GM12878 (cell line): ENCODE measurements around the gene GJA9. TPM values are rescaled to one million over a fixed set of nuclear protein-coding genes. Genes with fewer than 3 reads are reported as not detected.
"Not testable (repeated sequence)": the region's sequence is repeated elsewhere in the genome, so short reads cannot be mapped to it uniquely, and the experiment has no call there.

Experiments used
- ATAC-seq: fragments of 200-7000 bp; cut with Tn5 transposase; 3 replicates; pipeline ENCODE4 v1.9.1; 2020; ENCODE audit warnings: mild to moderate bottlenecking, moderate library complexity
- BruUV-seq: library from RNA; stranded (reverse); fragments of 400-500 nt; replicated peaks from 2 replicates; lab custom pipeline; 2021; lab: Mats Ljungman, UMichigan
- CTCF ChIA-PET: fragments of 300-600 bp; sonication (Branson Sonifier 250); formaldehyde crosslinking; extraction: SDS; loops from one replicate; lab custom pipeline; 2021; ENCODE audit warnings: inconsistent platforms; lab: Yijun Ruan, JAX
- POLR2A ChIA-PET: fragments of 350-600 bp; formaldehyde crosslinking; extraction: SDS; loops from one replicate; lab custom pipeline; 2021; ENCODE audit warnings: inconsistent platforms; lab: Charles Lee
- RAD21 ChIA-PET: fragments of 300-600 bp; sonication (Branson Sonifier 250); formaldehyde crosslinking; loops from one replicate; lab custom pipeline; 2023; ENCODE audit warnings: antibody characterized with exemption; ENCODE audit not compliant: unreplicated experiment; lab: Charles Lee
- SMC1A ChIA-PET: fragments of 300-600 bp; sonication (Branson Sonifier 250); formaldehyde crosslinking; loops from one replicate; lab custom pipeline; 2023; ENCODE audit not compliant: unreplicated experiment, uncharacterized antibody; lab: Charles Lee
- DNase-seq: peaks from one replicate; pipeline ENCODE4 v3.0.0-alpha.2; 2011; ENCODE audit warnings: low read depth, low spot score
- FAIRE-seq: peaks from 3 replicates; lab custom pipeline; 2011; peaks lifted over from hg19 to GRCh38; lab: Jason Lieb, UNC
- H2AFZ ChIP-seq: 2 replicates; pipeline ENCODE4 v1.6.0; 2011; ENCODE audit warnings: low read depth, low read length, control low read depth; ENCODE audit not compliant: control insufficient read depth
- H3K27ac ChIP-seq: 2 replicates; pipeline ENCODE4 v1.5.1; 2011; ENCODE audit warnings: control low read depth; ENCODE audit not compliant: control insufficient read depth, insufficient read depth
- H3K27me3 ChIP-seq, 2 experiments: replicated peaks in 1 of 2; 2 replicates each; pipeline versions ENCODE4 v1.6.0 to v1.6.1; 2011; ENCODE audit warnings: low read length in 1 of 2; ENCODE audit not compliant: control insufficient read depth in 2 of 2, insufficient read depth in 2 of 2
- H3K36me3 ChIP-seq, 2 experiments: 2 replicates each; pipeline ENCODE4 v1.5.1; 2011; ENCODE audit warnings: low read length in 1 of 2; ENCODE audit not compliant: control insufficient read depth in 2 of 2, insufficient read depth in 2 of 2
- H3K4me1 ChIP-seq: 2 replicates; pipeline ENCODE4 v1.6.1; 2011; ENCODE audit warnings: mild to moderate bottlenecking, low read length, moderate library complexity, mixed read lengths; ENCODE audit not compliant: control insufficient read depth, insufficient read depth
- H3K4me2 ChIP-seq: 2 replicates; pipeline ENCODE4 v1.6.0; 2011; ENCODE audit warnings: control low read depth; ENCODE audit not compliant: control insufficient read depth, insufficient read depth
- H3K4me3 ChIP-seq: fragments of 200-600 bp; sonication (generic); 2 replicates; pipeline ENCODE4 v1.5.1; 2016
- H3K79me2 ChIP-seq: 2 replicates; pipeline ENCODE4 v1.6.0; 2011; ENCODE audit warnings: low read length; ENCODE audit not compliant: control insufficient read depth, insufficient read depth
- H3K9ac ChIP-seq: 2 replicates; pipeline ENCODE4 v1.8.0; 2011; ENCODE audit warnings: low read length, control low read depth, mixed read lengths; ENCODE audit not compliant: control insufficient read depth, insufficient read depth
- H3K9me3 ChIP-seq: replicated peaks from 3 replicates; pipeline ENCODE4 v1.5.1; 2011; ENCODE audit warnings: mild to moderate bottlenecking, low read length; ENCODE audit not compliant: control insufficient read depth, insufficient read depth
- H4K20me1 ChIP-seq: 2 replicates; pipeline ENCODE4 v1.6.0; 2011; ENCODE audit not compliant: control insufficient read depth, insufficient read depth
- IRF4 ChIP-seq: IDR thresholded peaks from 2 replicates; pipeline ENCODE4 v1.6.1; 2011; ENCODE audit warnings: low read depth, low read length
- TCF12 ChIP-seq: IDR thresholded peaks from 2 replicates; pipeline ENCODE4 v1.6.1; 2011; ENCODE audit warnings: low read depth, mild to moderate bottlenecking, low read length
- WGBS: methylation state at CpG from one replicate; pipeline ENCODE4 v1.1.6; 2016; ENCODE audit warnings: low lambda C conversion rate; ENCODE audit not compliant: insufficient replicate concordance, insufficient coverage; ENCODE audit errors: missing lambda C conversion rate; 5-methylcytosine and 5-hydroxymethylcytosine counted together
- in situ Hi-C: fragments of 300-500 bp; cut with MboI; formaldehyde crosslinking; loops from 9 replicates; pipeline ENCODE4 v1.14.3; 2018; ENCODE audit warnings: mixed read lengths
- intact Hi-C: fragments of 100-400 bp; cut with micrococcal nuclease; formaldehyde crosslinking; loops from one replicate; pipeline ENCODE4 v1.14.2; 2022; ENCODE audit not compliant: unreplicated experiment
- polyA plus RNA-seq, 11 experiments: library from polyadenylated mRNA; depleted of rRNA in 4 of 11; unstranded in 6 of 11; stranded (reverse) in 5 of 11; fragments of >200 nt; fragmentation: Nextera tagmentation in 4 of 11; fragmentation: Illumina TruSeq in 1 of 11; extraction: Ambion mirVana in 4 of 11; extraction: Trizol in 1 of 11; gene quantifications; 1 replicate in 1 of 11; 2 replicates in 10 of 11; pipeline versions ENCODE4 v1.2.1 to v1.2.3, GENCODE V29; 2011 to 2016; ENCODE audit warnings: inconsistent platforms in 2 of 11, missing spikeins in 2 of 11, low read depth in 1 of 11
- total RNA-seq, 4 experiments: library from RNA; depleted of rRNA in 3 of 4; stranded (reverse); fragments of >200 nt in 3 of 4; fragmentation: Illumina TruSeq in 1 of 4; extraction: Trizol in 1 of 4; gene quantifications; 2 replicates each; pipeline versions ENCODE4 v1.2.1 to v1.2.3, GENCODE V29; 2013 to 2021

The GJA9 gene
- total and polyA plus RNA-seq, 10 of the 15 experiments (the other 5 are each of a cell fraction or from before 2014, with no cell fraction given), result 0.13 TPM; not detected in 9

GRCh38 chr1:38845088-38845487 lies 36.3 kb downstream of the GJA9 start:
- H3K9ac ChIP-seq, POLR2A ChIA-PET, ATAC-seq, RAD21 ChIA-PET, H3K27ac ChIP-seq, FAIRE-seq, H2AFZ ChIP-seq, intact Hi-C loops, H4K20me1 ChIP-seq, H3K27me3 ChIP-seq, H3K4me3 ChIP-seq, BruUV-seq, H3K36me3 ChIP-seq, H3K79me2 ChIP-seq, H3K4me1 ChIP-seq, DNase-seq, H3K4me2 ChIP-seq, H3K9me3 ChIP-seq: not testable (repeated sequence)
- CTCF ChIA-PET, result interaction anchor here (1.3 to 1.9 kb wide), 4 partner anchors 10 to 247 kb away, joined by 5 to 9 read pairs (median 8); no protein-coding TSS in a partner anchor
- SMC1A ChIA-PET, result interaction anchor here (1.0 to 1.7 kb wide), 3 partner anchors 10 to 119 kb away, joined by 3 to 5 read pairs (median 3); no protein-coding TSS in a partner anchor
- in situ Hi-C loops, result loop anchor here (25.0 kb wide), 1 partner anchor 958 kb away; no protein-coding TSS in a partner anchor
- WGBS, result 100% methylated on average over 3 of the region's 3 CpGs

GRCh38 chr1:38840281-38840680 lies 41.1 kb downstream of the GJA9 start:
- TF ChIP-seq TCF12, result no peak
- no peak for TF ChIP-seq IRF4
- no peak overlapping the region for H2AFZ ChIP-seq
- BruUV-seq, result no TSS peak
- no peaks in the 10 kb centered on the region for H3K27me3 ChIP-seq
- FAIRE-seq, result no peak
- no peak overlapping the region for H3K27ac ChIP-seq
- POLR2A ChIA-PET, result no interaction called here
- intact Hi-C loops, result no loop called here
- CTCF ChIA-PET, result interaction anchor here (1.2 kb wide), 1 partner anchor 22 kb away, joined by 4 read pairs; no protein-coding TSS in a partner anchor
- H3K4me3 ChIP-seq, result no peak overlapping the region
- H4K20me1 ChIP-seq, result no peaks in the 10 kb centered on the region
- in situ Hi-C loops, result loop anchor here (25.0 kb wide), 1 partner anchor 953 kb away; no protein-coding TSS in a partner anchor
- 93% methylated on average over 2 of the region's 2 CpGs for WGBS
- H3K9me3 ChIP-seq, result no peaks in the 10 kb centered on the region
- H3K36me3 ChIP-seq, result peaks cover 0 to 11% of the 10 kb centered on the region in 2 experiments; a peak in 2 of 4 replicates
- RAD21 ChIA-PET, result no interaction called here
- no peak overlapping the region for H3K9ac ChIP-seq
- no peaks in the 10 kb centered on the region for H3K79me2 ChIP-seq
- no peak overlapping the region for H3K4me2 ChIP-seq
- SMC1A ChIA-PET, result interaction anchor here (1.6 kb wide), 1 partner anchor 8 kb away, joined by 3 read pairs; no protein-coding TSS in a partner anchor
- H3K4me1 ChIP-seq, result no peaks in the 10 kb centered on the region
- no peak for DNase-seq
- no peak for ATAC-seq
